K562 (cell line): Measurements from ENCODE around the gene FAIM. TPM values are rescaled to one million over a fixed set of nuclear protein-coding genes. Genes with fewer than 3 reads are reported as not detected.

ENCODE experiments used
- CHAMP1 ChIP-seq: fragments of 450-650 bp; IDR thresholded peaks from 2 replicates; pipeline ENCODE4 v1.6.1; 2016; ENCODE audit warnings: mild to moderate bottlenecking
- NR4A1 ChIP-seq, 2 experiments: fragments of 250-450 bp in 1 of 2; fragments of 450-650 bp in 1 of 2; sonication (Bioruptor Pico) in 1 of 2; IDR thresholded peaks; 2 replicates each; pipeline versions ENCODE4 v1.4.0 to v1.6.1; 2016 to 2020; ENCODE audit warnings: mild to moderate bottlenecking in 2 of 2, missing compliant biosample characterization in 1 of 2, missing genetic modification characterization in 1 of 2, moderate library complexity in 1 of 2
- PHF8 ChIP-seq: fragments of 200-600 bp; sonication (generic); IDR thresholded peaks from 2 replicates; pipeline ENCODE4 v1.6.1; 2012; ENCODE audit warnings: mixed run types, mild to moderate bottlenecking, inconsistent platforms, low read length, moderate library complexity, borderline replicate concordance
- RAD21 ChIP-seq, 2 experiments: fragments of 250-450 bp in 1 of 2; fragments of 450-650 bp in 1 of 2; sonication (Bioruptor Pico) in 1 of 2; formaldehyde crosslinking in 1 of 2; IDR thresholded peaks in 1 of 2; conservative IDR thresholded peaks in 1 of 2; 2 replicates each; pipeline versions ENCODE4 v1.4.0 to v1.8.0; 2020 to 2022; ENCODE audit warnings: mild to moderate bottlenecking in 2 of 2, moderate library complexity in 1 of 2
- RREB1 ChIP-seq: fragments of 250-450 bp; sonication (Bioruptor Pico); IDR thresholded peaks from 2 replicates; pipeline ENCODE4 v1.4.0; 2020
- SMAD2 ChIP-seq: fragments of 150-350 bp; IDR thresholded peaks from 2 replicates; pipeline ENCODE4 v1.6.1; 2014; ENCODE audit warnings: low read depth, mild to moderate bottlenecking, low read length
- SRSF3 ChIP-seq: fragments of 200-400 bp; formaldehyde crosslinking; IDR thresholded peaks from 2 replicates; pipeline ENCODE4 v1.6.1; 2016; ENCODE audit warnings: mild to moderate bottlenecking, low read length, moderate library complexity; ENCODE audit not compliant: insufficient read depth
- XRCC4 ChIP-seq: IDR thresholded peaks from one replicate; pipeline ENCODE4 v1.6.1; 2011; ENCODE audit not compliant: insufficient read depth, insufficient read length; ENCODE audit errors: extremely low read depth
- polyA plus RNA-seq, 8 experiments: library from polyadenylated mRNA; depleted of rRNA in 4 of 8; stranded (reverse) in 5 of 8; unstranded in 3 of 8; fragments of >200 nt; fragmentation: Nextera tagmentation in 2 of 8; fragmentation: Illumina TruSeq in 1 of 8; extraction: Ambion mirVana in 2 of 8; extraction: Trizol in 1 of 8; gene quantifications; 2 replicates each; pipeline versions ENCODE4 v1.2.1 to v1.2.3, GENCODE V29; 2011 to 2014; ENCODE audit warnings: inconsistent platforms in 1 of 8, missing spikeins in 1 of 8
- total RNA-seq, 7 experiments: library from RNA; depleted of rRNA in 6 of 7; stranded (reverse); fragments of >200 nt in 6 of 7; fragmentation: Illumina TruSeq in 2 of 7; extraction: Trizol in 2 of 7; gene quantifications; 2 replicates each; pipeline versions ENCODE4 v1.2.1 to v1.2.3, GENCODE V29; 2011 to 2021; ENCODE audit warnings: low replicate concordance in 1 of 7

Gene FAIM
- total and polyA plus RNA-seq, 9 of the 15 experiments (the other 6 are each of a cell fraction or from before 2014, with no cell fraction given), result 2.5 to 7.9 (median 6.6) TPM

GRCh38 chr3:138682648-138683047 lies 74.1 kb downstream of the FAIM start (continued):
- TF ChIP-seq RREB1 (CRISPR knock-in tag) (no peak), NR4A1 (CRISPR knock-in tag; IDR thresholded peaks at IDR 0.05) (no peak), NR4A1 (tag; IDR thresholded peaks at IDR 0.05) (no peak), RAD21 (CRISPR knock-in tag; conservative IDR thresholded peaks at IDR 0.05 in 1 of 2, IDR thresholded peaks at IDR 0.05 in 1 of 2) (no peak), SRSF3 (no peak), XRCC4 (no peak), CHAMP1 (no peak), PHF8 (no peak), SMAD2 (no peak)

Other genes starting within 250 kb of the FAIM start
- gene ESYT3, start 174.2 kb upstream of the FAIM start, total RNA-seq (2014; rRNA removed), result not detected in 2 replicates
- not detected in 2 replicates for gene ESYT3, start 174.2 kb upstream of the FAIM start, total RNA-seq (2014; rRNA removed; fragmentation: Illumina TruSeq; extraction: Trizol)
- not detected in 2 replicates for gene ESYT3, start 174.2 kb upstream of the FAIM start, total RNA-seq (2015; rRNA removed; fragmentation: Illumina TruSeq; extraction: Trizol)
- gene ESYT3, start 174.2 kb upstream of the FAIM start, total RNA-seq (2021), result not detected in 2 replicates
- gene ESYT3, start 174.2 kb upstream of the FAIM start, polyA plus RNA-seq (2011; rRNA removed), result not detected in 2 replicates
- gene ESYT3, start 174.2 kb upstream of the FAIM start, polyA plus RNA-seq (2014; fragmentation: Illumina TruSeq; extraction: Trizol), result not detected in 2 replicates
- gene ESYT3, start 174.2 kb upstream of the FAIM start, polyA plus RNA-seq (2014; fragmentation: Nextera tagmentation; extraction: Ambion mirVana), result not detected
- gene ESYT3, start 174.2 kb upstream of the FAIM start, polyA plus RNA-seq (2014; rRNA removed), result not detected in 2 replicates
- gene CEP70, start 14.5 kb upstream of the FAIM start, total RNA-seq (2014; rRNA removed), result 16.0 and 16.1 TPM in 2 replicates
- gene CEP70, start 14.5 kb upstream of the FAIM start, total RNA-seq (2014; rRNA removed; fragmentation: Illumina TruSeq; extraction: Trizol), result 31.5 and 34.9 TPM in 2 replicates
- gene CEP70, start 14.5 kb upstream of the FAIM start, total RNA-seq (2015; rRNA removed; fragmentation: Illumina TruSeq; extraction: Trizol), result 27.8 and 31.0 TPM in 2 replicates
- gene CEP70, start 14.5 kb upstream of the FAIM start, total RNA-seq (2021), result 17.7 and 18.3 TPM in 2 replicates
- 19.3 and 23.4 TPM in 2 replicates for gene CEP70, start 14.5 kb upstream of the FAIM start, polyA plus RNA-seq (2011; rRNA removed)
- gene CEP70, start 14.5 kb upstream of the FAIM start, polyA plus RNA-seq (2014; fragmentation: Illumina TruSeq; extraction: Trizol), result 20.9 and 24.2 TPM in 2 replicates
- gene CEP70, start 14.5 kb upstream of the FAIM start, polyA plus RNA-seq (2014; fragmentation: Nextera tagmentation; extraction: Ambion mirVana), result 10 to 100 TPM; 19.5 to 29.3 TPM
- 16.8 and 17.5 TPM in 2 replicates for gene CEP70, start 14.5 kb upstream of the FAIM start, polyA plus RNA-seq (2014; rRNA removed)
- gene PIK3CB, start 226.2 kb downstream of the FAIM start, total RNA-seq (2014; rRNA removed), result 26.2 and 30.0 TPM in 2 replicates
- 28.3 and 35.0 TPM in 2 replicates for gene PIK3CB, start 226.2 kb downstream of the FAIM start, total RNA-seq (2014; rRNA removed; fragmentation: Illumina TruSeq; extraction: Trizol)
- 21.6 and 23.0 TPM in 2 replicates for gene PIK3CB, start 226.2 kb downstream of the FAIM start, total RNA-seq (2015; rRNA removed; fragmentation: Illumina TruSeq; extraction: Trizol)
- 53.8 and 62.6 TPM in 2 replicates for gene PIK3CB, start 226.2 kb downstream of the FAIM start, total RNA-seq (2021)
- gene PIK3CB, start 226.2 kb downstream of the FAIM start, polyA plus RNA-seq (2011; rRNA removed), result 41.4 and 45.4 TPM in 2 replicates
- gene PIK3CB, start 226.2 kb downstream of the FAIM start, polyA plus RNA-seq (2014; fragmentation: Illumina TruSeq; extraction: Trizol), result 58.8 and 59.8 TPM in 2 replicates
- gene PIK3CB, start 226.2 kb downstream of the FAIM start, polyA plus RNA-seq (2014; fragmentation: Nextera tagmentation; extraction: Ambion mirVana), result 10 to 100 TPM; 15.3 to 19.6 TPM
- gene PIK3CB, start 226.2 kb downstream of the FAIM start, polyA plus RNA-seq (2014; rRNA removed), result 36.9 and 40.4 TPM in 2 replicates